NOMO-1 treated with DMSO at 0.1 percent for 48 hours (cell line): ENCODE results near the gene RPUSD4.

Experiments
- DNase-seq: peaks from one replicate; lab custom pipeline; 2025; ENCODE audit not compliant: unreplicated experiment; lab: John Stamatoyannopoulos, UW

Gene RPUSD4

DNA sequence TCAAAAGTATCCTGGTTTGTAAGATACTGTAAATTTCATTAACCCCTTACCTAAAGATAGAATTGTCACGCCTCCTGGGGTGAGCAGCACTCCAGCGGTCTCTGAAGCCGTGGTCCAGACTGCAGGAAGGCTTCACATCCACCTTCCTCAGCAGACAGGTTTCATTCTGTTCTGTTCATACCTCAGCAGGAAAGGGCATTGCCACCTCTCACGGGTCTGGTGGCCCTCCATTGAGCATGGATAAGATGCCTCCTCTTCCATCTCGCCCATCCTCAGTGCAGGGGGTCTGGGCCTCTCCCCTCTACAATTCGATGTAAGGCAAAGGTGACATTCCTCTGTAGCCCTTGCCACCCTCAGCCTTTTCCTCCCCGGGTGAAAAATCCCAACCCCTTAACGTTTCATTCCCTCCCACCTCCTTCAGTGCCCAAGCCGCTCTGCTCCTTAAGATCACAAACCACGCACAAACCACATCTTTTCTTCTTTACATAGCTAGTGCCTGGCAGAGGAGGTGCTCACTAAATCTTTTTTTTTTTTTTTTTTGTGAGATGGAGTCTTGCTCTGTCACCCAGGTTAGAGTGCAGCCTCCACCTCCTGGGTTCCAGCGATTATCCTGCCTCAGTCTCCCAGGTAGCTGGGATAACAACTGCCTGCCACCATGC, 28.5 kb downstream of the RPUSD4 start:
- DNase-seq: no peak

GRCh38 chr11:126181939-126182730, 29.3 kb downstream of the RPUSD4 start:
- DNase-seq: no peak

DNA sequence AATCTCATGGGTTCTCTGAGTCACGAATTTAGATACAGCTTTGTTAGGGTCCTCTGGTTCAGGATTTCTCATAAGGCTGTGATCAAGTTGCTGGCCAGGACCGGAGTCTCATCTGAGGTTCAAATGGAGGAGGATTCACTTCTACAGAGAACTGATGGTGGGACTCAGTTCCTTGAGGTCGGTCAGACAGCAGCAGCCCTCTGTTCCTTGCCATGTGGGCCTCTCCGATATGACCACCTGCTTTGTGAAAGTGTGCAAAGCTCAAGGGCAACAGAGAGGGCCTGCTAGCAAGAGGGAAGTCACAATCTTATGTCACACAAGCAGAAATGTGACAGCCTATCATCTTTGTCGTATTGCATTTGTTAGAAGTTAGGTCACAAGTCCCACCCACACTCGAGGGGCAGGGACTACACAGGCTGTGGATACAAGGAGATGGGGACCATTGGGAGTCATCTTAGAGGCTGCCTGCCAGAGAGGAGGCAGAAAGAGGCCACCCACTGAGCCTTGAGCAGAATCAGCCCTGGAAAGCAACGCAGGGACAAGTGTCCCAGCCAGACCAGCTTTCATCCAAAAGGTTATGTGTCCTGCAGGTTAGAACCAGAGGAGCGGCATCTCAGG, 34.5 kb downstream of the RPUSD4 start:
- no peak for DNase-seq

DNA sequence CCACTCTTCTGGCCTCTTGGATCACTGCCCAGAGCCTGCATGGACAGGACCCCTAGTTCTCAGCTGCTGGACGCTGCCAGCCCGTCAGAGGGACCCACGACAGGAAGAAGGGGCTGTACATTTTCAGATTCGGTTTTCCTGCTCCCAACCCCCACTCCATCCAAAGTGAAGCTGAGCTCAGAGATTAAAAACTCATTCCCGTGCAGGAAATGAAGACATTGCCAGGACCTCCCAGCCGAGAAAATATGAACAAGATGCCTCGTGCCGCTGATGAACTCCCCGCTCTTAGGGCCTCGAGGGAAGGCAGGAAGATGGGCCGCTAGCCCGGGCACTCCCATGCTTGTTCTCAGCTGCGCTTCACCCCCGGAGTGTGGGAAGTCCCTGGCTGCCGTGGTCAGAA, 36.1 kb downstream of the RPUSD4 start:
- DNase-seq: no peak

DNA sequence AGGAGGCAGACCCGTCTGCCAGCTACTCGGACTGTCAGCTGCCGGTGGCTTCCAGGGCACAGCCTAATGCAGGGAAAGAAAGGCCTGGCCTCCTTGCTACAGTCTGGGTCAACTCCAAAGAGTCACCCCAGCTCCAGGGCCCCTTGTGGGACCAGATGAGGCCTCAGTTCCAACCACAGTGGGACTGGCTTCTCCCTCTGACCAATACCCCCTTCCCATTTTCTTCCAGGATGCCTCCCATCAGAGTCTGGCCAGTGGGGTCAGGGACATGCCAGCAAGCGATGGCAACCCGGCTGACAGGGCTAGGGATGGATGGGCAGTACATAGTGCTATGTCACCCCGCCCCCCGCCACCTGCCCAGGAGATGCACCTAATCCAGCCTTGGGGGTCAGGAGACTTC, 36.6 kb downstream of the RPUSD4 start:
- no peak for DNase-seq

- DNase-seq: no peak
These were observed 38.2 kb downstream of the RPUSD4 start for GRCh38 chr11:126173257-126173656.

GRCh38 chr11:126172596-126173038, 38.8 kb downstream of the RPUSD4 start:
- DNase-seq: peak; percentile 22

DNA sequence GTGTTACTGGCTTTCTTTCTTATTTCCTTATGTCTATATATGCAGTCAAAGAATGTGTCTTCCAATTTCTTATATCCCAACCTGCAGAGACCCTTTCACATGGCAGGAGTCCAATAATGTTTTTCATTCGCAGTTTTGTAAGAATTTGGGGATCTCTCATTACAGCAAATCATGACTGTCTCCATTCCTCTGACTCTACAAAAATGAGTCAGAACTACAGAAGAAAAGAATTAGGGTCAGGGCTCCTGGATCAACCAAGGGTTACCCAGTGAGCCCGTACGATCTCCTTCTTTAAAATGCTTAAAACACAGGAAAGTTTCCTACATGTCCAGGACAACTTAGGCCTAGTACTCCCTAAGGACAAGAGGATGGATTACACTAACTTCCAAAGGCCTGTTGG, 42.2 kb downstream of the RPUSD4 start:
- no peak for DNase-seq

GRCh38 chr11:126167488-126167887, 44.0 kb downstream of the RPUSD4 start:
- DNase-seq: no peak

DNA sequence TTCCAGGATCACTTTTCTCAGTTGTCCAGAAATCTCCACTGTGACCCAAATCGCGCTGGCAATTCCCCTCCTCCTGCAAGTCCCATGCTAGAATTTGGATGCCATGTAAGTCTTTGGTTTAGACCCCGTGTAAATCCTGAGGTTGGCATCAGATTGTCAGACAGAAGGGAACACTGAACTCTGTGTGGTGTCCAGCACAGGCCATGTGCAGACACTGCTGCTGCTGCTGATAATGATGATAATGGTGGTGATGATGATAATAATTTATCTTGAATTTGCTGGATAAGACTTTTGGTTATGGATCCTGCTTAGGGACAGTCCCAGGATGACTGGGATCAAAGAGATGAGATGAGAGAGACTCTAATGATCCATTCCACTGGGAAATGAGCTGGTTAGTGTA, 45.0 kb downstream of the RPUSD4 start:
- DNase-seq: no peak

- DNase-seq: no peak
These were observed 45.7 kb downstream of the RPUSD4 start for GRCh38 chr11:126165757-126166156.

DNA sequence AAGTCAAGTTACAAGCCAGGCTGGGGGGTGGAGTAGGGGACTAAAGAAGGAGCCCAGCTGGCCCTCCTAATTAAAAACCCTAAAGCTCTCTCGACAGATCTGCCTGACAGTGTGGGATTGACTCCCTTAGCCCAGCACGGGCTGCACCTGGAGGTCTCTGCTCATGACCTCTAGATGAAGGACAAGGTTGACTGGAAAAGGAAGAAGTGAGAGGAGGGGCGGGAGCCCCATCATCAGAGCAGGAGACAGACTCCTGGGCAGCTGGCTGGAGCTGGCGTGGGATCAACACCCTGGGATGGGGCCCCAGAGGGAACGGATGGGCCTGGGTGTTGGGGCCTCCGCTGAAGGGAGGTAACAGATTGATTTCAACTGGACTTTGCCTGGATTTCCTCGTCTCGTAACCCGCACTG, 46.1 kb downstream of the RPUSD4 start:
- no peak for DNase-seq

DNA sequence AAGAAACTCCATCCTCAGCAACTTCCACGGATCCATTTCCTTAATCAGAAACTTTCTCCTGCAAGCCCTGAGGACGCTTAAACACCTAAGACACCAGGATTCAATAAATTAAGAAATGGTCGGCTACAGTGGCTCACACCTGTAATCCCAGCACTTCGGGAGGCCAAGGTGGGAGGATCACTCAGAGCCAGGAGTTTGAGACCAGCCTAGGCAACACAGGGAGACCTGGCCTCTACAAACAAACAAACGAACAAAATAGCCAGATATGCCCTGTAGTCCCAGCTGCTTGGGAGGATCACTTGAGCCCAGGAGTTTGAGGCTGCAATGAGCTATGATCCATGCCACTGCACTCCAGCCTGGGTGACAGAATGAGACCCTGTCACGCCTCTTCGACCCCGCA, 46.7 kb downstream of the RPUSD4 start:
- no peak for DNase-seq

GRCh38 chr11:126163779-126164178, 47.7 kb downstream of the RPUSD4 start:
- DNase-seq: no peak

DNA sequence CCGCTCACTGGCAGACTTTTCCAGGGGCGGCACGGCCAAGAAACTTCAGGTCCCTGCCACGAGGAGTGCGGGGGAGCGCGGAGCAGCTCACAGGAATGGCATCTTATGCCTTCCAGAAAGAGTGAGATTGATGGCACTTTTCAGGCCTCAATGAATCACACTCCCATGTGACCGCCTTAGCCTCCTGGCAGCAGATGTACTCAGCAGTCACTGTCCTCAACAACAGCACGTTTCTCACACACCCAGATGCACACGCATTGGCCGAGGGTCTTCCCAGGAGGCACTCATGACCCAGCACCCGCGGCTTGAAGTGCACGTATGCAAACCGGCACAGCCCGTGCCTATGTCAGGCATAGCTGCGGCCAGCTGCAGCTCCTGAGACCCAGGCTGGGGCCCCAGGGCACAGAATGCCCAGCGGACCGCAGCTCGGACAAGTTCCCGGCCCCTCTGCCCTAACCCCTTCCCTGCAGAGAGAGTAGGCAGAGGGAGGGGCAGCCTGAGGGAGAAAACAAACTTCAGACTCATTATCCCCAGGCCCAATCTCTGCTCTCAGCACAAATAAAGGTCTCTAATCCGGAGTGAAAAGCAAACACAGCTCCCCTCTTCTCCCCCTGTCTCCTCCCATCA, 48.3 kb downstream of the RPUSD4 start:
- DNase-seq: no peak

DNA sequence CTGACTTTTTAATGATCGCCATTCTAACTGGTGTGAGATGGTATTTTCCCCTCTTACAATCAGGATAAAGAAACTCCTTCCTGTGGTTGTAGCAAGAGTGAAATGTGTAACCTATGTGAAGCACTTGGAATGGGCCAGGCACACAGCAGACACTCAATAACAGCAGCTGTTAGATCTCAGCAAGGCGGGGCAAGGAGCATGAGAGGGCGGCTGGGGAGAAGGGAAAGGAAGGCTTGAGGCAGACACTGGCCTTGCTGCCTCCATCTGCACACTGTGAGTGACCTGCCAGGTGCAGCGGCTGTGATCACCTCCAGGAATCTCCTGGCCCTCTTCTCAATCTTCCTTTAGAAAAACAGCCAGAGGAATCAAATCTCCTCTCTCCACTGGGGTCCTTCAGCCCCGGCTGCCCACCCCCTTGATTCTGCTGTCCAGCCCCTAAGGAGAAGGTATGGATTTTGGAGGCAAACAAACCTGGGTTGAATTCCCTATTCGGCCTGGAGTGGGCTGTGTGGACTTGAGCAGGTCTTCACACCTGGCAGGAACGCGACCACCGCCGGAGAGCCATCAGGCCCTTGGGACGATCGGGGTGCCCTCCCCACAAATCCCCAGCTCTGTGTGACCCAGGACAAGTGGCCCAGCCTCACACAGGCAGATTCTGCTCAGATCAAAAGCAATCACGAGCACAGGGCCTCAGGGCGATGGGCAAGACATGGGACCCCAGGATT, 49.0 kb downstream of the RPUSD4 start:
- no peak for DNase-seq

GRCh38 chr11:126161023-126161391, 50.4 kb downstream of the RPUSD4 start:
- no peak for DNase-seq

GRCh38 chr11:126160345-126161022, 51.0 kb downstream of the RPUSD4 start:
- no peak for DNase-seq

DNA sequence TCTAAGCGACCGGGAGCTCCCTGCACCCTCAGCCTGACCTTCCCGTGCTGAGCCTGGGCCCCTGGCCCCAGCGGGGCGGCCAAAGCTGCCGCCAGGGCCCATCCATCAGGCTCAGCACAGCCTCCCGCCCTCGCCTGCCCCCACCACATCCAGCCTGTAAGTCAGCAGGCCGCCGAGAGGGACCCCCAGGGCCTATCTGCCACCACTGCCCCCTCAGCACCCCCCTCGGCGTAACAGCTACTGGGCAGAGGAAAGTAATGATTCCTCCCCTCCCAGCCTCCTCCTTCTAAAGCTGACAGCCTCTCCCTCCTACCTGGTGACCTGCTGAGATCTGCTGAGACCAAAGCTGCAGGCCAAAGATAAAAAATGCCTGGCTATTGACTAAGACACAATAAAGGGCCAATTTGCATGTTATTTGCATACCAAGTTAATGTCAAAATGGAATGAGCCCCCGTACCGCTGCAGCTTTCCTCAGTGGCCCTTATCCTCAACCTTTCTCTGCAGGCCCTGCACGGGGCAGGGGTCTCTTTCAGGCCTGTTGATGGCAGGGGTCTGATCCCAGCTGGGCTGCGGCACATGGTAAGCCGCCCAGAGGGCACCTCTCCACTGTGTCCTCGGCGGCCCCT, 51.6 kb downstream of the RPUSD4 start:
- no peak for DNase-seq
